NK-92 (cell line): ENCODE results near the gene CCL17.
"Not testable (repeated sequence)": the region's sequence is repeated elsewhere in the genome, so short reads cannot be mapped to it uniquely, and the experiment has no call there.

Experiments
- DNase-seq: peaks from one replicate; lab custom pipeline; 2025; ENCODE audit not compliant: unreplicated experiment; lab: John Stamatoyannopoulos, UW

CCL17 gene

GRCh38 chr16:57403965-57404817 is at the start of gene CCL17:
Gene CCL17, plus strand, starts transcription at chr16:57404767. Its CDS starts 9,166 bp downstream, at chr16:57413933.
- no peak for DNase-seq

GRCh38 chr16:57355898-57356414 is 48.6 kb upstream of the CCL17 start:
- DNase-seq, result no peak

- DNase-seq, result no peak
Observed at GRCh38 chr16:57356547-57356946, 48.0 kb upstream of the CCL17 start.

- no peak for DNase-seq
Observed at GRCh38 chr16:57357330-57358085, 47.1 kb upstream of the CCL17 start.

- DNase-seq, result no peak
Observed at GRCh38 chr16:57358086-57358420, 46.5 kb upstream of the CCL17 start.

GRCh38 chr16:57358527-57359095 is 46.0 kb upstream of the CCL17 start, which contains the start of gene CCL22:
Gene CCL22, plus strand, starts transcription at chr16:57358783. Its CDS starts 34 bp downstream, at chr16:57358817.
- no peak for DNase-seq

GRCh38 chr16:57360321-57360935 is 44.1 kb upstream of the CCL17 start:
- DNase-seq, result no peak

- no peak for DNase-seq
Observed at GRCh38 chr16:57361404-57361803, 43.2 kb upstream of the CCL17 start.

GRCh38 chr16:57364143-57364542 is 40.4 kb upstream of the CCL17 start:
- no peak for DNase-seq

GRCh38 chr16:57366544-57367040 is 38.0 kb upstream of the CCL17 start:
- no peak for DNase-seq

- no peak for DNase-seq
Observed at GRCh38 chr16:57367116-57367752, 37.3 kb upstream of the CCL17 start.

GRCh38 chr16:57371494-57372371 is 32.8 kb upstream of the CCL17 start:
- DNase-seq, result no peak

- DNase-seq, result no peak
Observed at GRCh38 chr16:57372372-57373116, 32.0 kb upstream of the CCL17 start, which contains the start of gene CX3CL1. Gene CX3CL1, plus strand, starts transcription at chr16:57372490. Its CDS starts 79 bp downstream, at chr16:57372569.

GRCh38 chr16:57373117-57373947 is 31.2 kb upstream of the CCL17 start:
- DNase-seq, result no peak

GRCh38 chr16:57374067-57374534 is 30.5 kb upstream of the CCL17 start:
- DNase-seq, result no peak

GRCh38 chr16:57374925-57375465 is 29.6 kb upstream of the CCL17 start:
- not testable (repeated sequence) for DNase-seq

GRCh38 chr16:57376313-57376818 is 28.2 kb upstream of the CCL17 start:
- DNase-seq, result no peak
